Lower leg skin (tissue), 4 donors: Measurements from ENCODE around the gene HLA-DMB. TPM values are rescaled to one million over a fixed set of nuclear protein-coding genes. Genes with fewer than 3 reads are reported as not detected.
"Not testable (repeated sequence)": the region's sequence is repeated elsewhere in the genome, so short reads cannot be mapped to it uniquely, and the experiment has no call there.

Experiments
- DNase-seq, 2 donors: peaks; one replicate each; pipeline ENCODE4 v3.0.0-alpha.2; 2019; ENCODE audit warnings: low spot score in 2 of 2
- H3K4me3 ChIP-seq: fragments of 200-600 bp; sonication (generic); 2 replicates; pipeline ENCODE4 v1.5.1; 2017; ENCODE audit warnings: mild to moderate bottlenecking, low read depth; ENCODE audit not compliant: poor library complexity, severe bottlenecking
- POLR2A ChIP-seq, 2 donors: fragments of 450-650 bp; IDR thresholded peaks; one replicate each; pipeline ENCODE4 v1.6.1; 2016 to 2017; ENCODE audit warnings: antibody characterized with exemption in 2 of 2, mild to moderate bottlenecking in 1 of 2, moderate library complexity in 1 of 2
- WGBS, 2 donors: methylation state at CpG; one replicate each; pipeline ENCODE4 v1.1.5; 2018; 5-methylcytosine and 5-hydroxymethylcytosine counted together
- intact Hi-C: fragments of 100-400 bp; cut with DNase I; formaldehyde crosslinking; loops from one replicate; pipeline ENCODE4 v1.15.0; 2023; ENCODE audit warnings: low total_unique reads
- total RNA-seq, 4 donors: library from RNA; depleted of rRNA; stranded (reverse); fragments of >200 nt; gene quantifications; one replicate each; pipeline ENCODE4 v1.1.0, GENCODE V29; 2016
- TF ChIP-seq, protein P1 (sequence below), 3 donors: fragments of 450-650 bp; IDR thresholded peaks; one replicate each; pipeline ENCODE4 v1.5.1; 2016; ENCODE audit warnings: antibody characterized with exemption in 3 of 3, mild to moderate bottlenecking in 3 of 3, moderate library complexity in 2 of 3

The HLA-DMB gene
- total RNA-seq, 4 donors from 2014 or later = 15.3 to 23.2 (median 18.4) TPM

DNA sequence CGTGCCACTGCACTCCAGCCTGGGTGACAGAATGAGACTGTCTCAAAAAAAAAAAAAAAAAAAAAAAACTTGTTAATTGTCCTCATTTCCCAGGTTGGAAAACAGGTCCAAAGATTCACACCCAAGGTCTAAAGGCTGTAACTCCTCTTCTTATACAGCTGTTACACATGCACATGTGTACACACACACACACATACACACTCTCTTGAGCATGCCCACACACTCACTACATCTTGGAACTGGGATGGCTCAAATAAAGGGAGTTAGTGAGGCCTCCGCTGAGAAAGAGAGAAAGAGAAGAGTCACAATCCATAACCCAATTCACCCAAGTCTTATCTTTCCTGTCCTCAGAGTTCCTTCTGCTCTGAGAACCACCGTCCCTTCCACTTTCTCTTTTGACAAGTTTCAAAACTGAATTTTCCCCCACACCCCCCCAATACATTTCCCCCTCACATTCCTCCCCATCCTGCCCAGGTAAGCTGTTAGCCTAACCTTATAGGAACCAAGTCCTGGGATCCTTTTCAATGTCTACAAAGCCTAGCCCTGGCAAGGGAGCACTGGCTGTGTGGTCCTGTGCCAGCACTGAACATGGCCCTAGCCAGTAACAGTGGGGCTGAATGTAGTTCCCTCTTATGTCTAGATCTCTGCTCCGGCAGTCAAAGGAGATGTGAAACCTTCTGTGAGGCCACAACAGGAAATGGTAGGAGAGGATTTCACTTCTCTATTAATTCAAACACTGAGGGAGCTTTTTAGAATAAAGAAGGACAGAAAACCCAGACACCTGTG, 3.2 kb upstream of the HLA-DMB start:
- no peak overlapping the region for H3K4me3 ChIP-seq
- WGBS, 2 donors = 53 to 84% methylated on average over 4 of the region's 4 CpGs
- intact Hi-C loops = no loop called here
- no peak for DNase-seq
- TF ChIP-seq, protein P1, sequence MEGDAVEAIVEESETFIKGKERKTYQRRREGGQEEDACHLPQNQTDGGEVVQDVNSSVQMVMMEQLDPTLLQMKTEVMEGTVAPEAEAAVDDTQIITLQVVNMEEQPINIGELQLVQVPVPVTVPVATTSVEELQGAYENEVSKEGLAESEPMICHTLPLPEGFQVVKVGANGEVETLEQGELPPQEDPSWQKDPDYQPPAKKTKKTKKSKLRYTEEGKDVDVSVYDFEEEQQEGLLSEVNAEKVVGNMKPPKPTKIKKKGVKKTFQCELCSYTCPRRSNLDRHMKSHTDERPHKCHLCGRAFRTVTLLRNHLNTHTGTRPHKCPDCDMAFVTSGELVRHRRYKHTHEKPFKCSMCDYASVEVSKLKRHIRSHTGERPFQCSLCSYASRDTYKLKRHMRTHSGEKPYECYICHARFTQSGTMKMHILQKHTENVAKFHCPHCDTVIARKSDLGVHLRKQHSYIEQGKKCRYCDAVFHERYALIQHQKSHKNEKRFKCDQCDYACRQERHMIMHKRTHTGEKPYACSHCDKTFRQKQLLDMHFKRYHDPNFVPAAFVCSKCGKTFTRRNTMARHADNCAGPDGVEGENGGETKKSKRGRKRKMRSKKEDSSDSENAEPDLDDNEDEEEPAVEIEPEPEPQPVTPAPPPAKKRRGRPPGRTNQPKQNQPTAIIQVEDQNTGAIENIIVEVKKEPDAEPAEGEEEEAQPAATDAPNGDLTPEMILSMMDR (IDR thresholded peaks at IDR 0.05) = no peak

DNA sequence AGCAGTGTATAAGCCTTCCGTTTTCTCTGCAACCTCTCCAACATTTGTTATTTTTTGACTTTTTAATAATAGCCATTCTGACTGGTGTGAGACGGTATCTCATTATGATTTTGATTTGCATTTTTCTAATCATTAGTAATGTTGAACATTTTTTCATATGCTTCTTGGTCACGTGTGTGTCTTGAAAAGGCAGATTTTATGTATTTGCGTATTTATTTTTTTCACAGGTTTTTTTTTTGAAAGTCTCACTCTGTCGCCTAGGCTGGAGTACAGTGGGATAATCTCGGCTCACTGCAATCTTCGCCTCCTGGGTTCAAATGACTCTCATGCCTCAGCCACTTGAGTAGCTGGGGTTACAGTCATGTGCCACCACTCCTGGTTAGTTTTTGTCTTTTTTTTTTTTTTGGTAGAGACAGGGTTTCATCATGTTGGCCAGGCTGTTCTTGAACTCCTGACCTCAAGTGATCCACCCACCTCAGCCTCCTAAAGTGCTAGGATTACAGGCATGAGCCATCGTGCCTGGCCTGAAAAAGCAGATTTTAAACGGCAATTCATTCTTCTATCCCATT, 1.8 kb upstream of the HLA-DMB start:
- WGBS, 2 donors = 89% methylated on average over 9 of the region's 9 CpGs
- DNase-seq, H3K4me3 ChIP-seq, intact Hi-C loops: not testable (repeated sequence)

DNA sequence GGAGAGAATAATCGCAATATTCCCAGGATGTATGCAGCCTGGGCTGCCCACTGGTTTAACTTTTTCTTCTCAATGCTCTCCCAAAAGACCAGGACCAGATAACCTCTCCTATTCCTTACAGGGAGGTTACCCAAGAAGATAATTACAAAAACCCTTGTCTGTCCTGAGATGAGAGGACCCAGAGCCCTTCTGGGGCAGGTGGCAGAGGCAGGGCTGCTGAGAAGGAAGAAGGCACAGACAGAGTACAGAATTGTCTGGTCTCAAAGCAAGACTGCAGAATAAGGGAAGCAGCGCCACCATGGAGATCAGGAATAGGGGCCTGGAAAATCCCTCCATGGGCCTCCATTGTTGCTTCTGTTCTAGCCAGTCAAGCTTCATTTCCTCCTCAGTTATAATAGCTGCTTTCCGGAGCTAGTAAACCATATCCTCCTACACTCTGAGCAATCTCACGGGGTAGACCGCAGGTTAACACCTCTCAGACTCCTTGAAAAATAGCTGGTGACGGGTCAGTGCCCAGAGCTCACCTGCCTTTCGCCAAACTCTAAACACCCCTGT, 463 bp upstream of the HLA-DMB start:
- TF ChIP-seq, protein P1 (IDR thresholded peaks at IDR 0.05) = no peak
- no peak for TF ChIP-seq POLR2A (IDR thresholded peaks at IDR 0.05)
- 71 to 73% methylated on average over 7 of the region's 7 CpGs for WGBS, 2 donors
- no peak for DNase-seq
- intact Hi-C loops = no loop called here
- no peak overlapping the region for H3K4me3 ChIP-seq

DNA sequence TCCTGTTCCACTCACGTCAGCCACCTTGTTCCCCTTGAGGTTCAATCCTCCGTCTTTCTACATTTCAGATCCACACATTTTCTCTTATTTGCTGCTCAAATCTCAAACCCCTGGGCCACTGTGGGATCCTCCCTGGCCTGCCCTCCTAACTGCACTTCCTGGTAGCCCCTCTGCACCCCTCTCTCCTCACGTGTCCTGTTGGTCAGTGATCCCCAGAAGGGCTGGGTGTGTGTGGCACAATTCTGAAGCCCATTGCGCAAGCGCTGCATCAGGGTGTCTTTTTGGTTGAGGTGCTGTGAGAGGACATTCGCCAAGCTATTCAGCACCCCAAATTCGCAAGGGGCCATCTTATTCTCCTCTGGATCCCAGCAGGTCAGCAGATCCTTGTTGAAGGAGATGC, 2.3 kb downstream of the HLA-DMB start:
- intact Hi-C loops = loop anchor here (5.0 kb wide), 1 partner anchor 39 kb away; no protein-coding TSS in a partner anchor
- H3K4me3 ChIP-seq = no peak overlapping the region
- TF ChIP-seq, protein P1 (IDR thresholded peaks at IDR 0.05) = no peak
- no peak for TF ChIP-seq POLR2A (IDR thresholded peaks at IDR 0.05)

DNA sequence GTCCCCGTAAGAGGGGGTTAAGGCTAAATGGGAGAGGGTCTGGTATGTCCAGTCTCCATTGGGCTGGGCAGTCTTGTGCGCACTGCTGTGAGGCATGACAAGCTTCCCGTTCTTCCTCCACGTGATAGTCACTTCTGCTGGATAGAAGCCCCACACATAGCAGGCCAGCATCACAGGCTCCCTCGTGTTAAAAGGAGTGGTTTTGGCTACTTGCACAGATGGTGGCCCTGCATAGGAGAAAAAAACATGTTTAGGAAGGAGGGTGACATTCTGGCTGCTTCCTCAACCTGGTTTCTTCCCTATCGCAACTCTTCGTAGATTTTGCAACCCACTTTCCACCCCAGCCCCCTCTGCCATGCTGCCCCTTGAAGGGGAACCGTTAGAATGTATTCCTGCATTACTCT, 3.6 kb downstream of the HLA-DMB start:
- TF ChIP-seq, protein P1 (IDR thresholded peaks at IDR 0.05) = no peak
- no peak for TF ChIP-seq POLR2A (IDR thresholded peaks at IDR 0.05)
- DNase-seq = no peak
- H3K4me3 ChIP-seq = no peak overlapping the region
- intact Hi-C loops = loop anchor here (5.0 kb wide), 1 partner anchor 40 kb away; no protein-coding TSS in a partner anchor
- WGBS, 2 donors = 71 to 79% methylated on average over 8 of the region's 8 CpGs

More for the DNA sequence above, 2.3 kb downstream of the HLA-DMB start:
- DNase-seq = no peak
- 89 to 93% methylated on average over 7 of the region's 7 CpGs for whole genome bisulfite sequencing, 2 donors
